ENCODE results near the gene FSIP1. TPM values are rescaled to one million over a fixed set of nuclear protein-coding genes. Genes with fewer than 3 reads are reported as not detected.

FSIP1 gene
- total RNA-seq, 1 donor from 2014 or later: 0.40 TPM

- DNase-seq (ENCODE audit: low read depth in 2 of 2): no peak
Observed at GRCh38 chr15:39622660-39623516, 159.8 kb downstream of the FSIP1 start.

GRCh38 chr15:39621976-39622375 is 160.7 kb downstream of the FSIP1 start:
- DNase-seq (ENCODE audit: low read depth in 2 of 2): no peak

- peak; percentile 60 to 74 for DNase-seq (ENCODE audit: low read depth in 2 of 2)
Observed at GRCh38 chr15:39621210-39621609, 161.4 kb downstream of the FSIP1 start.

- DNase-seq (ENCODE audit: low read depth in 2 of 2): peak in 1 of 2 donors; percentile 50
Observed at GRCh38 chr15:39618063-39618823, 164.4 kb downstream of the FSIP1 start.

- peak in 1 of 2 donors; percentile 59 for DNase-seq (ENCODE audit: low read depth in 2 of 2)
Observed at GRCh38 chr15:39616731-39617455, 165.7 kb downstream of the FSIP1 start.

- no peak for DNase-seq (ENCODE audit: low read depth in 2 of 2)
Observed at GRCh38 chr15:39613861-39614260, 168.8 kb downstream of the FSIP1 start.

GRCh38 chr15:39613271-39613670 is 169.4 kb downstream of the FSIP1 start:
- DNase-seq (ENCODE audit: low read depth in 2 of 2): no peak

GRCh38 chr15:39610665-39611064 is 172.0 kb downstream of the FSIP1 start:
- DNase-seq (ENCODE audit: low read depth in 2 of 2): no peak

GRCh38 chr15:39609166-39609916 is 173.3 kb downstream of the FSIP1 start:
- no peak for DNase-seq (ENCODE audit: low read depth in 2 of 2)

- no peak for DNase-seq (ENCODE audit: low read depth in 2 of 2)
Observed at GRCh38 chr15:39608185-39609139, 174.2 kb downstream of the FSIP1 start.

GRCh38 chr15:39605146-39605545 is 177.5 kb downstream of the FSIP1 start:
- DNase-seq (ENCODE audit: low read depth in 2 of 2): no peak

GRCh38 chr15:39602143-39602542 is 180.5 kb downstream of the FSIP1 start:
- peak; percentile 30 to 44 for DNase-seq (ENCODE audit: low read depth in 2 of 2)

- DNase-seq (ENCODE audit: low read depth in 2 of 2): peak; percentile 48 to 72
Observed at GRCh38 chr15:39599871-39600270, 182.8 kb downstream of the FSIP1 start.

GRCh38 chr15:39598958-39599845 is 183.4 kb downstream of the FSIP1 start:
- DNase-seq (ENCODE audit: low read depth in 2 of 2): peak; percentile 77 to 85

GRCh38 chr15:39598186-39598850 is 184.3 kb downstream of the FSIP1 start:
- peak; percentile 89 to 91 for DNase-seq (ENCODE audit: low read depth in 2 of 2)

GRCh38 chr15:39597751-39598185 is 184.9 kb downstream of the FSIP1 start:
- DNase-seq (ENCODE audit: low read depth in 2 of 2): peak; percentile 95 to 97

- no peak for DNase-seq (ENCODE audit: low read depth in 2 of 2)
Observed at GRCh38 chr15:39597336-39597735, 185.3 kb downstream of the FSIP1 start.

- peak; percentile 73 to 84 for DNase-seq (ENCODE audit: low read depth in 2 of 2)
Observed at GRCh38 chr15:39596358-39597051, 186.1 kb downstream of the FSIP1 start.

Data from lung microvascular endothelial cell (primary cell).